Ecto neural progenitor cell (in vitro differentiated cells): Measurements from ENCODE around the gene AFAP1.
A peak's percentile ranks its signal among the peaks of the same experiment; 100 is the strongest.

Source experiments
- DNase-seq: peaks from one replicate; pipeline ENCODE4 v3.0.0-alpha.2; 2018; ENCODE audit warnings: low spot score

The AFAP1 gene

DNA sequence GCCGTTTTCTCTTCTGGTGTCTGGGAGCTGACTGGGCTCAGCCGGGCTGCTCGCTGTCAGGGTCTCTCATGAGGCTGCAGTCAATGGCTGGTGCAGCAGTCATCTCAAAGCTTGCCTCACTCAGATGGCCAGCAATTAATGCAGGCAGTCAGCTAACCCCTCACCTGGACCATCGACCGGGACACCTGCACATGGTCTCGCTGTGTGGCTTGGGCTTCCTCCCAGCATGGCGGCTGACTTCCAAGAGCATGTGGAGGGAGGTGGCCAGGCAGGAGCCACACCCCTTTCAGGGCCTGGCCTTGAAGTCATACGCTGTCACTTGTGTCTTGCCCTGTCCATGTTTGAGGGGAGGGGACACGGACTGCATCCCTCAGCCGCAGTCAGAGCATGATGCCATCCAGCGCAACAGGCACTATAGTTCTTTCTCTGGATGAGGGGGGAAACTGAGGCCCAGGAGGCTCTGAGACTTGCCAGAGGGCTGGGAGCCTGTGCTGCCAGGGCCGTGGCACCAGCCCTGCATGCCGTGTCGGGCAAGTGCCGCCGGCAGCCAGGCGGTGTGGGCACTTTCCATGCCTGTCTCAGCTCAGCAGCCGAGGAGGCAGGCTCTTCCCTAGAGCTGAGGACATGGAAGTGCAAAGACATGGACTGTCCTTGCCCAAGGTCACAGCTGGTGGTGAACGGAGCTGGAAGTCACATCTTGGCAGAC is 201.8 kb downstream of the AFAP1 start:
- DNase-seq, result no peak

DNA sequence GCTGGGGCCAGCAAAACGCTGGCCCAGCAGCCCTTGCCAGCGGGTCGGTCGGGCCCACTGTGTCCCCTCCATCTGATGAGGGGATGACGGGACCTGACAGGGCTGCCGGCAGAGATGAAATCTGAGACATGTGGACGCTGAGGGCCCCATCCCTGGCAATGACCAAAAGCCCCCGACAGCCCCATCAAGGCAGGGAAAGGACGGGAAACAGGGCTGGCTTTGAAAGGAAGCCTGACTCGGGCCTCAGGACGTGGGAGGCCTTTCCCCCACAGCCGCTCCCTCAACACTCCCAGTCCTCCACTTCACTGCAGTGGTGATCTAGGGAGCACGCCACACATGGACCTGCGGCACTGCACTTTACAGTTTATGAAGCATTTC is 202.4 kb downstream of the AFAP1 start:
- DNase-seq, result no peak

DNA sequence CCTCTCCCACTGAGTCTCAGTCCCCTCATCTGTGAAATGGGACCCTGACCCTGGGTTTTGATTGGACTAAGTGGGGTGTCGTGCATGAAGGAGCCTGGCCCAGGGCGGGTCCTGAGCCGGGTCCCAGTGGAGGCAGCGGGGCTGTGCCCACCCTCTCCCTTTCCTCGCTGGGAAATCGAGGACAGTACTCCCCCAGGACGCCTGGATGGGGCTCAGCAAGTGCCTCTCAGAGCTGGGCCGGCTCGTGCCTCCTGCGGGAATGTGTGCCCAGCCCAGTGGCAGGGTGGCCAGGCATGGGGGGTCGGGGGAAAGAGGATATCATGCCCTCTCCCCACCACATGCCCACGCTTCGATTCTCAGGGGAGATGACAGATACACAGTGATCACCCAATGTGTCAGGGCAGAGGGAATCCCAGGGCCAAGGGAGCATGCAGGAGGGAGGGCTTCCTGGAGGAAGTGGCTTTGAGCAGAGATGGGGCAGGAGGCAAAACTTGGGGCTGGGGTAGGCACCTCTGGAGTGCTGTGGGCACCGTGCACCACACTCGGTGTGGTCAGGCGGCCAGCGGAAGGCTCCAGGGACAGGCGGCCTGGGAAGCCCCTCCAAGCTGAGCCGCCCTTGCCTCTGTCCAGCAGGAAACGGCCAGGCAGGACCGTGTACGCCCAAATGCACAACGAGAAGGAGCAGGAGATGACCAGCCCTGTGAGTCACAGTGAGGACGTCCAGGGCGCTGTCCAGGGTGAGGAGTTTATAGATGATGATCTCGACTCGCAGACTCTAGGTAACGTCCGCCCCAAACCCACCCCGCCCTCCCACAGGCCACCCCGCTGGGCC is 203.0 kb downstream of the AFAP1 start:
- DNase-seq, result no peak

DNA sequence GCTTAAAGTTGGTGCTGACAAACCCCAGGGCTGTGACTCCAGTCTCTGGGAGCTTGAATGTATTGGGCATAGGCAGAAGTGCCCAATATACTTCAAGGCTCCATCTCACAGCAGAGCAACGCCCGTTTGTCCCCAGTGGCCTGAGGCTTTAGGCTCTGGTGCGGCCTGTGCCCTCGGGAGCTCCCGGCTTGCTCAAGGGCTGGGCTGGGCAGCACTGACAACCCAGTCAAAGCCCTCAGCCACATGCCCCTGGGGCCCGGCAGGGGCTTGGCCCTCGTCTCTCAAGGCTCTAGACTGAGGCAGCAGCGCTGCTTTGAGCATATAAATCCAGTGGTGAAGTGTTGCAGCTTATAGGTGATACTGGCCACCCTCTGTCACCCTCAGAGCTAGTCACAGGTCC is 203.7 kb downstream of the AFAP1 start:
- DNase-seq, result no peak

DNA sequence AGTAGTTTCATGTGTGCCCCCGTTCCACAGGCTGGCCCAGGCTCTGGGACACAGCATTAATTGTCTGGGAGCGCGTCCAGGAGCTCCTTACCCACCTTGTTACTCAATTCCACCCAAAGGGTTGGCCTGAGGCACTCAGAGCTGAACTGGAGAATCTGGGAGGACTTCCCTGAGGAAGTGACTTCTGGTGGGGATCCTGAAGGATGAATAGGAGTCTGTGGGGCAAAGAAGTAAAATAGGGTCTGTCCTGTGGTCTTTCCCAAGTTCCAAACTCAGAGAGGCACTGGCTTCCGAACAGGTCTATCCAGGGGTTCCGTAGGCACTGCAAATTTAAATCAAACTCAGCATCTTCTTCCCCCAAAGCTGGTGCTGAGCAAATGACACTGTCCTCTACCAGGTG is 204.3 kb downstream of the AFAP1 start:
- no peak for DNase-seq

DNA sequence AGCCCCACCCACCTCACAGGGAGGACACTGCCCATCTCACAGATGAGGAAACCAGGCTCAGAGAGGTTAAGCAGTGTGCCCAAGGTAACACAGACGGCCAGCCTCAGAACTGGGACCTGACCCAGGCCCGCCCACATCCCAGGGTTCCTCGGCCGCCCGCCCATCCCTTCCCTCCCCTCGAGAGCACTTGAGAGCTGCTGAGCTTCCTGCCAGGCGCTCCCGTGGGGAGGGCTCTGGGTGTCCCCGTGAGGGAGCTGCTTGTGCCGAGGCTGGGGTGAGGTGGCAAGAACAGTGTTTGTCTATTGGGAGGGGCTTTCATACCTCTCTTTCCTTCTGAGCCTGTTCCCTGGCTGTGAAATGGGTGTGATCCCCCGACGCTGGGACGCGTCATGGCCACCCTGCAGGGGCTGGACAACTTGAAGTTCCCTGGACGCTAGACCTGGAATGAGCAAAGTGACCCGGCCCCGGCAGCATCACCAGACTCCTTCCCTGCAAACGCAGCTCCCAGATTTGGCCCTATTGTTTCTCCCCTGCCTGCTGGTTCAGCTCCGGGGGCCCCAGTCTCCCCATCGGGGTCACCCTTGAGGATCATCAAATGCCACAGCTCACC is 204.9 kb downstream of the AFAP1 start:
- no peak for DNase-seq

DNA sequence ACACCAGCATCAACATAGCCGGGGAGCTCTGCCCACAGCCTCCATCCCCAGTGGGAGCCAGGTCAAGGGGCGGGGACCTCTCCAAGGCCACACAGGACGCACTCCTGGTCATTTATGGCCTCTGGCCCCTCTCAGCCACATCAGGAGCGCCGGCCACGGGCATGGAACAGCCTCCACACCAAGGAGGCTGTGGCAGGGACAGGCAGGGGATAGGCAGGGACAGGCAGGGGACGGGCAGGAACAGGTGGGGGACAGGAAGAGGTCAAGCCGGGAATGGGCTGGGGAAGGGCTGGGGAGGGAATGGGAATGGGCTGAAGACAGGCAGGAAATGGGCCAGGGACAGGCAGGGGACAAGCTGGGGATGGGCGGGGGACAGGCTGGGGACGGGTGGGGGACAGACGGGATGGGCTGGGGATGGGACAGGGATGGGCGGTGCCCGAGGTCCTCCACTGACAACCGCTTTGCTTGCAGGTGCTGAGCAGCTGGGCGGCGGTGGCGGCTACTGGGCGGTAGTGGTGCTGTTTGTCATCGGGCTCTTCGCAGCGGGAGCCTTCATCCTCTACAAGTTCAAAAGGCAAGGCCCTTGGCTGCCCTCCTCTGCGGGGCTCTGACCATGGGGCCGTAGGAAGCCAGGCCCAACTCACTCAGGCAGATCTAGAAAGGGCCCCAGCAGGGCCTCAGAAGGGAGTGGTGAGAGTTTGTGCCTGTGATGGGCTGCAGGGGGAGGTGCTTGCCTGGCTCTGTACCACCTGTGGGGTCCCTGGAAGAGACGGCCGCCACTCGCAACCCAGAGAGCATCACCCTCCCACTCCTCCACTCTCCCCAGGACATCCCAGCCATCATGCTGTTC is 205.6 kb downstream of the AFAP1 start:
- no peak for DNase-seq

DNA sequence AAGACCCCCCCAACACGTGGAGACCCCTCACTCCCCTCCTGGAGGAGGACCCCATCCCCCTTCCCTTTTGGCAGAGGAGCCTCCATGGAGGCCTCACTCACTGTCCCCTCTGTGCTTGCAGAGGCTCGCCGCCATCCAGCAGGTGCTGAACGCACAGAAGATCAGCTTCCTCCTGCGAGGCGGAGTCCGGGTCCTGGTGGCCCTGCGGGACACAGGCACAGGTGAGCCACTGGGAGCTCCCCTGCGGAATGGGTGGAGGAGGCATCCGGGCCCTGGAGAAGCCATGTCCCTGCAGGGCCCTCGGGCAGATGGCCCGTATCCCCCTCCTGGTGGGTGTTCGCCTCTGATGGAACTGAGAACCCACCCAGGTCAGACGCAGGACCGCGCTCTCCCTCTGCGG is 206.5 kb downstream of the AFAP1 start:
- DNase-seq, result no peak

DNA sequence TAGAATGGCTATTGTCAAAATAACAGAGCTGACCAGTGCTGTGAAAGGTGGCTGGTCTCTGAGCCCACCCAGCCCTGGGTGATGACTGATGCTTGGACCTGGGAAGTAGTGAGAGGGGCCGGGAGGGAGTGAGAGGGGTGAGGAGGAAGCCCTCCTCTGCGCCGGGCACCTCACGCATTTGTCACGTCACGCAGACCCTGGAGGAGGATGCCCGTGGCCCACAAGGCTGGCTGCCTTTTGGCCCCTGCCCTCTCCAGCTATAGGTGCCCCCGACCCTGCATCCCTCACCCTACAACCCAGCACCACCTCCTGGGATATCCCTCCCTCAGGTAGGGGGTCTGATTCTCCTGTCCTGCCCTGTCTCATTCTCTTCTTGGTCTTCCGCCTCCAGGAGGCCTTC is 207.4 kb downstream of the AFAP1 start:
- DNase-seq, result no peak

DNA sequence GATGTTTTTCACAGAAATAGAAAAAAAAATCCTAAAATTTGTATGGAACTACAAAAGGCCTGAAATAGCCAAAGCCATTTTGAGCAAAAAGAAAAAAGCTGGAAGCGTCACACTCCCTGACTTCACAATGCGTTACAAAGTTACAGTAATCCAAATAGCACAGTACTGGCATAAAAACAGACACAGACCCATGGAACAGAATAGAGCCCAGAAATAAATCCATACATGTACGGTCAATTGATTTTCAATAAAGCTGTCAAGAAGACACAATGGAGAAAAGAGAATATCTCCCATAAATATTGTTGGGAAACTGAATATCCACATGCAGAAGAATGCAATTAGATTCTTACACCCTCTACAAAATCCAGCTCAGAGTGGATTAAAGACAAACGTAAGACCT is 208.2 kb downstream of the AFAP1 start:
- DNase-seq, result no peak

DNA sequence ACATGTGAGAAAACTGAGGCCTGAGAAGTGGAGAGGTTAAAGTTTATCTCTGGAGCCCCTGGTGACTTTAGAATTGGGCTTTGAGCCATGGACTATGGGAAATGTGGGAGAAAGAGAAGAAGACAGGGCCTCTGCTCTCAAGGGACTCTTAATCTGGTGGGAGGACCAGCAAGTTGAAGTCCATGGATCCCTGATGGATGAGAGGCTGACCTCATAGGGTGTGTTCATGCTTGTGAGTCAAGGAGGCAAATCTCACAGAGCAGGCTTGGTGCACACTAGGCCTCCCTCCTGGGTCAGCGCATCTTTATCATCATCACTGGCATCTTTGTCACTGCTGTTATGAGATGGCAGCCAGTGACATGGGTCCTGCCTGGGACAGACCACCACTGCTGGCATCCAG is 211.9 kb downstream of the AFAP1 start:
- no peak for DNase-seq

DNA sequence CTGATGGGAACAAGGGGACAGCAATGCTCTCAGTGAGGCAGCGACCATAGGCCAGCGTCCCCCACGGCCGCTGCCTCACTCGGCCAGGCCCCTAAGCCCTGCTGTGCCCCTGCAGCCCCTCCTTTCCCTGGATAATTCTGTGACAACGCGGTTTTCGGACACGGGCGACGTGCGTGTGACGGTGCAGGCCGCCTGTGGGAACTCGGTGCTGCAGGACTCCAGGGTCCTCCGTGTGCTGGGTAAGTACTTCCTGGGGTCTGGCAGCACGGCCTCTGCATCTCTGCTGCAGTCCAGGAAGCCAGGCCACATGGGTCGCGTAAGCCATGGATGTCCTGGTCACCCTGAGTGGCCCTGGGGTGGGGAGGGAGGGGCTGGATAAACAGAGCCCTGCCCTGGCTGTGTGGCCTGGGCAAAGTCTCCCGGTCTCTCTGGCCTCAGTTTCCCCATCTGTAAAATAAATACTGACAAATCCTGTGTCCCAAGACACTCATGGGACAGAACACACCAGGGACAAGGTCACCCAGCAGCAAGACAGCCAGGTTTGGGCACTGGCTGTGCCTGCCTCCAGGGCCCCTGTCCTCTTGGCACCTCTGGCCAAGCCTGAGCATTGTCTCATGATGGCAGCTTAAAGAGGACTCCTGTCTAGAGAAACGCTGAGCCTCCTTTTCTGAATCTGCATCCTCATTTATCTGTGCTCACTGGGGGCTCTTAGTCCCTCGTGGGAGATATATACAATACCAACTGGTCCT is 212.8 kb downstream of the AFAP1 start:
- DNase-seq, result no peak

DNA sequence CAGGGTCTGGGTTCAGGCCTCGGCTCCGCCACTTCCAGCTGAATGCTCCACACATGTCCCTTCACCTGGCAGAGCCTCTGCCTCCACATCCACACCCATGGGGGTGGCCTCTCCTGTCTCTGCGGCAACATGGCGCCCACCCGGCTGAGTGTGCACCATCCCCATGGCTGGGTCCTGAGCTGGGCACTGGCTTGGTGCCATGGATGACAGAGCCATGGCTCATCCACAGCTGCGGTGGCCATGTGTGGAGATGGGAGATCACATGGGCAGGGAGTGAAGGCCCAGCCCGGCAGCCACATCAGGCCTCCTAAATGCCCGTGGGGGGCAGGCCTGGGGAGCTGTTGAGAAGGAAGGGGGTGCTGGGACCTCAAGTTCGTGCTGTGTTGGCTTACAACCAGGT is 213.7 kb downstream of the AFAP1 start:
- DNase-seq, result no peak

DNA sequence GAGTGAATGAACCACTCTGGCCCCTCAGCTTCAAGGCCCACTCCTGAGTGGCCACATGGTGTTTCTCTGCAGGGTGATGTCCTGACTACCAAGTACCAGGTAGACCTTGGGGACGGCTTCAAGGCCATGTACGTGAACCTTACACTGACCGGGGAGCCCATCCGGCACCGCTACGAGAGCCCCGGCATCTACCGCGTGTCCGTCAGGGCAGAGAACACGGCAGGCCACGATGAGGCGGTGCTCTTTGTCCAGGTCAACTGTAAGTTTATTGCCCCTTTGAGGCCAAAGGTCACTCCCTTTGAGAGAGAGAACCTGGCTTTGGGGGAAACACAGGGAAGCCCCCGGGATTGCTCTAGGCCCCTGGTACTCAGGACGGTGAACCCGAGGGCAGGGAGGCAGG is 216.0 kb downstream of the AFAP1 start:
- DNase-seq, result no peak

DNA sequence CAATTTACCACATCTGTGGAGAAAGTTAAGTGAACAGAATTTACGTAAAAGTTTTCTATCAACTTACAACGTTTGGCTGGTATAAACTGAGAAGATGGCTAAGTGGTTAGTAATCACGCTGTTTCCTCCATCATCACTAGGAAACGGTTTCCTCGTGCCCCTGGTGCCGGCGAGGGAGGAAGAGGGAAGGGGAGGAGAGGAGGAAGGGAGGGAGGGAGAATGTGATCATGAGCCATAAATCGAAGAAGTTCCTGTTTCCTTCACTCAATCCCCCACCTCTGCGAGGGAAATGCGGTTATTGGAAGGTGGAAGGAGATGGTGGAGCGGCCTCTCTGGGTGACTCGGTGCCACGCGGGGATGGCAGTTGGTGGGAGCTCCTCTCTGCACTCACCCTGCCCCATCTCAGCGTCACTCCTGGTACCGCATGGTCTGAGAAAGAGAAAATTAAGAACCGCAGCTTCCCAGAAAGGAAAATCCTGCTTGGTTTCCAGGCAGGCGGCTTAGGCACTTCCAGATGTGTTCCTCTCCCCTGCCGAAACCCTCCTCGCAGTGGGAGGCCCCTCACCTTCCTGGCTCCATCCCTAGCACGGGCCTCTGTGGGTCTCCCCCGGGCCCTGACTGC is 216.8 kb downstream of the AFAP1 start:
- DNase-seq, result no peak

DNA sequence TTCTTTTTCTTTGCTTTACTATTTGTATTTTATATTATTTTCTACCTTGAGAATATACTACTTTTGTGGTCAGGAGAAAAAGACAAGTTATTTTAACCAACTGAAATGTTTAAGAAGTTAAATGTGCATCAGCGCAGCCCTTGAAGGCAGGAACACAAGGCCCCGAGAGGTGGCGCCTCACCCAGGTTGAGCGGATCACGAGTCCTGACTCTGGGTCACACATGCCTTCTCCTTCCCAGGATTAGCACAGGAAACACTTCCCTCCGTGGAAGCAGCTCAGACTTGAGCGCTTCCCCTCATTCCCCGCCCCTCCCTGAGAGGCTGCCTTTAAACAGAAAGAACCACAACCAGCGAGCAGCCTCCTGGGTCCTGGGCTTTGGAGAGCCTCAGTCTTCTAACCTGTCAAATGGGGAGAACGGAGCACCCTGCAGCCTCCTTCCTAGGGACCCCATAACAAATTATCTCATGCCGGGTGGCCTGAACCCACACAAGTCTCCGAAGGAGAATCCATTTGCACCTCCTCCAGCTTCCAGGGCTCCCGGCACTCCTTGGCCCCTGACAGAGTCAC is 217.6 kb downstream of the AFAP1 start:
- DNase-seq, result no peak

DNA sequence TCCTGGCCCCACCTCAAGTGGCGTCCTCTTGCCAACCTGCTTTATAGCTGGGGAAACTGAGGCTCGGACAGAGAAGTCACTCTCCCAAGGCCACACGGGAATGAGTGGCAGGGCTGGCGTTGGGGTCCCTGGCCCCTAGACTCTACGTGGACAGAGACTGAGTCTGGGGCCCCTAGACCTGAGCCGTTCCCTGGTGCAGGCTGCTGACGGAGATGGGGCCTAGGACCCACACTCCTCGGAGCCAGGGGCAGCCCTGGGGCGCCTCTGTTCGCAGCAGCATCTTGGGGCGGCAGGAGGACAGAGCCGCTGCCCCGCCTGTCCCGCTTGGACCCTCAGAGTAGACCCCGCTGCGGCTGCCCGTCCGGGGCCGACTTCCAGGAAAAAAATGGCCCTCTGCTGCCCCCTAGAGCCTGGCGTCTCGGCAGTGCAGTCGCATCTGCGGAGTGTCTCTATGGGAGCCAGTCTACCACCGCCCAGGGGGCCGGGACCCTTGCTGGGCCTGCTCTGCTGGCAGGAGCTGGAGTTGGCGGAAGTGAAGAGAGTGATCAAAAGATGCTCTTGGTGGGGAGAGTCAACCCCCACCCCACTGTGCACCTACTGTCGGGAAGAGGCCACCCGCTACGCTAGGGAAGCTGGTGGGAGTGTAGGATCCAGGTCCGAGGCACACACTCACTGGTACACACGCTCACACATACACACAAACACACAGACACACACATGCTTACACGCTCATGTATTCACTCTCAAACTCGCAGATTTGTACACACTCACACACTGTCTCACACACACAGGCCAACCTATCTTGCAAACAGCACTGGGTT is 220.1 kb downstream of the AFAP1 start:
- DNase-seq, result peak; percentile 90

DNA sequence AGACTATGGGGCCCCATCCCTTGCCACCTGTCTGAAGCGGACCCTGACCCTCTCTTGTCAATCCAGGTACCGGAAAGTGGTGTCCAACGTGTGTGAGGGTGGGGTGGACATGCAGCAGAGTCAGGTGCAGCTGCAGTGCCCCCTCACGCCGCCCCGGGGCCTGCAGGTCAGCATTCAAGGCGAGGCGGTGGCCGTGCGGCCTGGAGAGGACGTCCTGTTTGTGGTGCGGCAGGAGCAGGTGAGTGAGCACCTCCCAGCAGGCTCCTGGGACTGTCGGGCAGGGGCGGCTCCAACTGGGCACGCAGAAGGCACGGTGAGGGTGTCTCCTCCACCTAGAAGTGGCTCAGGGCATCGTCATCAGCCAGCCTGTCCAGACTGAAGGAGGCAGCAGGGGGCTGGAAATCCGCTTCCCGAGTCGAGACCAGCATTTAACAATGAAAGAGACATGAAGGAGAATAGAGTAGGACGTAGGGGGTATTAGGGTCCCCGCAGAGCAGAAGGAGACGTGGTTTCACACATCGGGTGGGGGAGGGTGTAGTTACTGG is 221.6 kb downstream of the AFAP1 start:
- DNase-seq, result no peak

DNA sequence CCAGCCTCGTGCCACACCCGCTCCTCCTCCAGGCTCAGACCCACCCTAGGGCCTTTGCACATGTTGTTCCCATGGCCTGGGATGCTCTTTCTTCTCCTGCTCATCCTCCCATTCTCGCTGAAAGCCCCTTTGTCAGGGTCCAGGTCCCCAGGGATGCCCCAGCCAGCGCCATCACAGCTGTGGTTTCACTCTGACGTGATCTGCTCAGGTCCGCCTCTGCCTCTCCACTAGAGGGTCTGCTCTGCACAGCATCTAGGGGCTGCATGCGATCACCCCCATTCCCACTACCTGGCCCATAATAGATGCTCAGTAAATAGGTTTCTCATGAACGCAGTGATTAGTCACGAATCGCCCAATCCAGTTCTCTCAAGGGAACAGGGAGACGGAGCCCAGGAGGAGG is 222.5 kb downstream of the AFAP1 start:
- DNase-seq, result no peak
